Activated naive CD8-positive, alpha-beta T cell (primary cell): ENCODE measurements around the gene B4GALT3.
"Not testable (repeated sequence)": the region's sequence is repeated elsewhere in the genome, so short reads cannot be mapped to it uniquely, and the experiment has no call there.

Source experiments
- H3K27ac Mint-ChIP-seq: one replicate; pipeline ENCODE4 v1.8.0; 2021; ENCODE audit warnings: mixed read lengths
- H3K27me3 Mint-ChIP-seq: one replicate; pipeline ENCODE4 v1.8.0; 2021; ENCODE audit warnings: mixed read lengths
- H3K36me3 Mint-ChIP-seq: one replicate; pipeline ENCODE4 v1.8.0; 2021; ENCODE audit warnings: mixed read lengths
- H3K4me1 Mint-ChIP-seq: one replicate; pipeline ENCODE4 v1.8.0; 2021; ENCODE audit warnings: low read depth, mixed read lengths
- H3K4me3 Mint-ChIP-seq: one replicate; pipeline ENCODE4 v1.8.0; 2021; ENCODE audit warnings: mild to moderate bottlenecking, mixed read lengths
- H3K9me3 Mint-ChIP-seq: one replicate; pipeline ENCODE4 v1.8.0; 2021; ENCODE audit warnings: low read depth, mixed read lengths

Gene B4GALT3

DNA sequence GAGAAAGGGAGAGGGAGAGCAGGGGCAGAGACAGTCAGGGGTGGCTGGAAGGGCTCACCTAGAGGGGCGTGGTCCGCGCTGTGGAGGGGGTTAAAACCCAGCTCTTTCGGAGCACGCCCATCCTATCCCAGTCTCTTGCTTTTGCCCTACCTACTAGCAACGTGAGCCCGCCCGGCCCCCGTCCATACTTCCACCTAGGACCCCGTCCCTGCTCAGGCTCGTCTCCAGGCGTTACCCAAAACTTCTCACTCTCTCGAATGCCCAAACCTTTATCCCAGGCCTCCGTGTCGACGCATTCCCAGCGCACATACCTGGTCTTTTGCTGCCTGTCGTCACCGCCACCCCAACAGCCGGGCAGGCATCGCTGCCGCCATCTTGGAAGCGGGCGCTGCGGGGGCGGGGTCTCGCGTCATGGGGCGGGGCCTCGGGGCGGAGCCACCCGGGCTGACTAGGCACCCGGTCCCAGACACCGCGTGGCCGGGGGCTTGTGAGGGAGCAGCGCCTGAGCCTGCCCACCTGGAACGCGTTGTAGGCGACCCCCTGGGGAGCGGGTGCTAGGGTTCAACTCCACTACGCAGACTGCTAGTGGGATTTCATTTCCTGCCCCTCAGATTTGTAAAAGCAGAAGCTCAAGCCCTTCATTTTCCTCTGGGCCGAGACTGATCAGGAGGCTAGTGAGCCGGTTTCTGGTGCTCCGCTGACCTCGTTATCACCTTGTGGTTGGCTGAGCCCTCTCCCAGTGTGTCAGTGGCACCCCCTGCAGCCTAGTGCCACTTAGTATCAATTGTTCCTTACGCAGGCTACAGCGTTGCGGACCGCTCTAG lies at the start of gene B4GALT3:
B4GALT3 (minus strand) TSS at position 396 of the 824 bp plus-strand sequence. CDS start 1,447 bp downstream, outside the sequence.
- Mint-ChIP-seq H3K27me3 (no peaks in the 10 kb centered on the region), H3K4me3 (peak within 1 kb of the TSS; percentile 99), H3K27ac (peak within 1 kb of the TSS; percentile 100), H3K4me1 (peaks cover 70% of the 10 kb centered on the region), H3K36me3 (peaks cover 5% of the 10 kb centered on the region), H3K9me3 (no peaks in the 10 kb centered on the region)

DNA sequence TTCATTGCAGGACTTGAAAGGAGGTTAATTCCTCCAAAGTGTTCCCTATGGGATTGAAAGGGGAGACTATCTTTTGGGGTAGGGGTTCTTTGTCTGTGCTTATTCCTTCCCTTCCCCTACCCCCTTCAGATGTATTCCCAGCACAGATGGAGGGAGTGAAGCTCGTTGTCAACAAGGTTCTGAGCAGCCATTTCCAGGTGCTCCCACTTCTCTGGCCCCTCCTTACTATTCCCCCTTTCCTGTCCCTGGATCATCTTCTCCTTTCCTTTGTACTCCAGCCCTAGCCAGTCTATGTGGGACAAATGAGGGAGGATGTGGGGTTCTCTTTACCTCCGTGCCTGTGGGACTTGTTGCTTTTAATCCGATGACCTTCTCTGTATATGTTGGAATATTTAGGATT lies 49.5 kb upstream of the B4GALT3 start:
- H3K4me1 Mint-ChIP-seq, result peaks cover 39% of the 10 kb centered on the region
- H3K36me3 Mint-ChIP-seq, result peaks cover 3% of the 10 kb centered on the region
- H3K4me3 Mint-ChIP-seq, result peak overlapping the region; percentile 100
- peak overlapping the region; percentile 82 for H3K27ac Mint-ChIP-seq
- no peaks in the 10 kb centered on the region for H3K9me3 Mint-ChIP-seq
- H3K27me3 Mint-ChIP-seq, result no peaks in the 10 kb centered on the region

DNA sequence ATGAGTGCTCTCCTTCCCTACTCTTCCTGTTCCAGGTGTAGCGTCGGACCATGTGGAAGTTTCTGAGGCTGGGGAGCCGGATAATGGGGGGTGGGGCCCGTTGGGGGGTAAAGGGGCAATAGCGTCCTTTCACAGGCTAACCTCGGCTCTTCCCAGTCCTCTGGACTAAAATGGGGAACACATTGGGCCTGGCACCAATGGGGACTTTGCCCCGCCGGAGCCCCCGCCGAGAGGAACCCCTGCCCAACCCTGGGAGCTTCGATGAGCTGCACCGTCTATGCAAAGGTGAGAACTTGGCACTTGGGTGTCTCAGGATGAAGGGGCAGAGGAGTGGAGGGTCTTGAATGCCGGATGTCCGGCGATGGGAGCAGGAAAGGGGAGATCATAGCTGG lies 49.0 kb upstream of the B4GALT3 start:
- Mint-ChIP-seq H3K36me3 (peaks cover 3% of the 10 kb centered on the region), H3K4me1 (peaks cover 41% of the 10 kb centered on the region), H3K27me3 (no peaks in the 10 kb centered on the region), H3K9me3 (no peaks in the 10 kb centered on the region), H3K4me3 (peak overlapping the region; percentile 100), H3K27ac (peak overlapping the region; percentile 100)

DNA sequence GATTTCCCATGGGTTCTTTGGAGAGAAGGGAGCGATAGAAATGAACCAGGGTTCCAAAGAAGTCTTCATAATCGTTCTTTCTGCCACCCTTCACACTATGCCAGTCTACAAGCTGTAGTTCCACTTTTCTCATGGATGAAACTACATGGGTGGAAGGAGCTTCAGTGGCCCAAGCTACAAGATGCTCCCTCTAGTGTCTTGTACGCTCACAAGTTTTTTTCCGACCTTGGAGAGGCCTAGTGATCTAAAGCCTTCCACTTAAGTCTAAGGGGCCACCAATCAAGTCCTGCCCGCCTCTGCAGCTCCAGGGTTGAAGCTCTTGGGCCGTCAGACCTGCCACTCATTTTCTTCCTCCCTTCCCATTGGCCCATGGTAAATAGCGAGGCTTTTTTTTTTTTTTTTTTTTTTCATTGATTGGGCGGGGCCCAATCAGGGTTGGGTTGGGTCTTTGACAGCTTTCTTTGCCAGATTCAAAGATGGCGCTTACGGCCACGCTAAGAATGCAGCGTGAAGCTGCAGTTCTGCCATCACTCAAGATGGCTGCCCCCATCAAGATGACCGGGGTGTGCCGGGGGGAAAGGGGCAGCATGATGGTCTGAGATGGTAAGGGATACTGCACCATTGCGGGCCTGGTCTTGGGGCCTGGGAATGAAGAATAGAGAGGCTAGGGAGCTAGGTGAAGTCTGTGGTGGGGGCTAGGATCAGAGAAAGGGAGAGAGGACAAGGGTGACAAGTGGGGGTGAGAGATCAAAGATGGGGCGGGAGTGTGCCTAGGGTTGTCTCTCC lies 48.4 kb upstream of the B4GALT3 start, which contains the start of gene TOMM40L:
TOMM40L (plus strand) TSS at position 527 of the 786 bp plus-strand sequence. CDS start 430 bp downstream, outside the sequence.
- H3K4me1 Mint-ChIP-seq, result peaks cover 43% of the 10 kb centered on the region
- H3K36me3 Mint-ChIP-seq, result peaks cover 3% of the 10 kb centered on the region
- H3K27me3 Mint-ChIP-seq, result no peaks in the 10 kb centered on the region
- H3K9me3 Mint-ChIP-seq, result no peaks in the 10 kb centered on the region
- H3K27ac Mint-ChIP-seq, result peak within 1 kb of the TSS; percentile 100
- H3K4me3 Mint-ChIP-seq, result peak within 1 kb of the TSS; percentile 100

DNA sequence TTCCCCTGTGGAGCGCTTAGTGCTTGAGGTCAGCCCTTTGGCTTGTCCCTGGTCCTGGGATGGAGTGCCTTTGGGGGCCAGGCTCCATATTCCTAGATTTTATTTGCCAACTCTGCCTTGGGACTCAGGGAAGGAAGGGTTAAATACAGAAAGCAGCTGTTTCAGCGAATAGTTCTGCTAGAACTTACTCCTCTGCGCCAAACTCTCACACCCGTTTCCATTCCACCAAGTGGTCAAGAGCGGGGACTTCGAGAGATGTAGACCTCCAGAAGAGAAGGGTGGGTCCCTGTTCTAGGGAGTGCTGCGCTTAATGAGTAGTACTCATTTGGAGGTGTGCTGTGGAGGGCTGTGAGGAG lies 47.8 kb upstream of the B4GALT3 start:
- Mint-ChIP-seq H3K4me3 (no peak overlapping the region), H3K9me3 (no peaks in the 10 kb centered on the region), H3K27me3 (no peaks in the 10 kb centered on the region), H3K36me3 (peaks cover 3% of the 10 kb centered on the region), H3K27ac (peak overlapping the region; percentile 100), H3K4me1 (peaks cover 47% of the 10 kb centered on the region)

DNA sequence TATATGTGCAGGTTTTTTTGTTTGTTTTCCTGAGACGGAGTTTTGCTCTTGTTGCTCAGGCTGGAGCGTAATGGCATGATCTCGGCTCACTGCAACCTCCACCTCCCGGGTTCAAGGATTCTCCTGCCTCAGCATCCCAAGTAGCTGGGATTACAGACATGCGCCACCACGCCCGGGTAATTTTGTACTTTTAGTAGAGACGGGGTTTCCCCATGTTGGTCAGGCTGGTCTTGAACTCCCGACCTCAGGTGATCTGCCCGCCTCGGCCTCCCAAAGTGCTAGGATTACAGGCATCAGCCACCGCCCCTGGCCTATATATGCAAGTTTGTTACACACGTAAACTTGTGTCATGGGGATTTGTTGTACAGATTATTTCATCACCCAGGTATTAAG lies 47.4 kb upstream of the B4GALT3 start:
- not testable (repeated sequence) for H3K4me3 Mint-ChIP-seq, H3K27me3 Mint-ChIP-seq, H3K36me3 Mint-ChIP-seq, H3K9me3 Mint-ChIP-seq
- Mint-ChIP-seq H3K4me1 (peaks cover 51% of the 10 kb centered on the region), H3K27ac (peak overlapping the region; percentile 22)

DNA sequence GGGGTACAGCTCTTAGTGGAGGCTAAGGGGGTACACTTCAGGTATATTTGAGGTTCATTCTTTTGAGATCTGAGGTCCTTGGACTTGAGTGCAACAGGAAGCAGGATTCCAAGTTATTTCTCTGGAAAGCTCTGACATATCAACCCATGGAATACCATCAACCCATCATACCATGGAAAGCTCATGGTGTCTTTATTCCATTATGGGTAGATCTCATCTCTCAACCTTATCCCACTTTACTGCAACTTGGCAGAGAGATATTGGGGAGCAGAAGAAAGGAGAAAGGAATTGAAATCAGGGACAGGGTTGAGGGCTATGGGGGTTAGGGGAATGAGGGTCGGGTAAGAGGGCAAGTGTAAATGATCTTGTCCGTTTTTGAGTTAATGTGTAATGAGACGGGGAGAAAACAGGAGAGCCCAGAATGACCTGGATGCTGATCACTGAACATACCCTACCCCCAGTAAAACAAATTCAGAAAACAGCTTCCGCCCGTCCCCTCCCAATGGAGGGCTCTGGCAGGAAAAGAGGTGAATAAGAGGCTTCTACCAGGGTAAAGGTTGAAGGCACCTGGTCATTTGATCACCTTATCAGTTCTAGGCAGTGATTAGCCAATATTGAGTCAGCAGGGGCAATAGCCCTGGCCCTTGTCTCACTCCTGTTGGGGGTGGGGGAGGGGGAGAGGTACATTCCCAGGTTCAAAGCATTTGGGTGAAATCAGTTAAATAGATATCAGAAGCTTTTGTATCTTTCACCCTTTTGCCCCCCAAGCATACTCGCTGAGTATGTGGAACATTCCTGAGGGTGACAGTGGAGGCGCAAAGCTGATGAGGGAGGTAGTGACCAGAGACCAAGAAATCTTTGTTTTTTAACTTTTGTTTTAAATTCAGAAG lies 46.7 kb upstream of the B4GALT3 start:
- Mint-ChIP-seq H3K4me1 (peaks cover 58% of the 10 kb centered on the region), H3K27ac (peak overlapping the region; percentile 22), H3K27me3 (no peaks in the 10 kb centered on the region), H3K4me3 (no peak overlapping the region), H3K9me3 (no peaks in the 10 kb centered on the region), H3K36me3 (peaks cover 3% of the 10 kb centered on the region)

DNA sequence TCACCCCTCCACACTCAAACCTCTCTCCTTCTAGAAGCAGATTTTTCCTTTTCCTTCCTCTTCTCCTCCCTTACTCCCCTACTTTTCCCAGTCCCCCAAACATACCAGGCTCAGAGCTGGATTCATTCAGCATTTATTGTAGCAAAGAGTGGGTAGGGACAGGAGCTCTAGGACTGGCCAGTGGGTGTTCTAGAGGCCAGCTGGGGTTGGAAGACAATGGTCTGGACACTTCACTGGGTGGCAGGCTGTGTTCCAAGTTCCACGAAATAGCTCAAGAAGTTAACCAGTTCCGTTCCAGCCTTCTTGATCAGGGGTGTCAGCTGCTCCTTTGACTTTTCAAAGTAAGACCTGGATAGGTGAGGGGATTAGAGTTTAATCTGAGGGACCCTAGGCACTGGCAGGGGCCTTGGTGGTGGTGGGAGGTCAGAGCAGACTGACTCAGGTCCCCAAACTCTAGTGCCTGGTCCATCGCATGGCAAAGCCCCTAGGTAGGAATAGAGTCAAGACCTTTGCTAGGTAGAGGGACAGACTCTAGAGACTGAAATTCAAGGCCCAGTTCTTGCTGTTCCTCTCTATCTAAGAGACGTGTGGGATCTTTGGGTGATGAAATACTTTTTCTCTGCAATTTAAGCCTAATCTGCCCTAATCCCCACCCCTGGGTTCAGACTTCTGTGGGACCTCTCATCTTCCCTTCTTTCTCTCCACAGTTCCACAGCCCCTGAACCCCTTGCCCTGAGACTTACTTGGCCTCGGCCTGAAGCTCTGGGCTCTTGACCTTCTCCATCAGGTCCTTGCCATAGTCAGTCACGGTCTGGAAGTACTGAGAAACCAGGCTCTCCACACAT lies 45.1 kb upstream of the B4GALT3 start:
- Mint-ChIP-seq H3K27me3 (no peaks in the 10 kb centered on the region), H3K4me1 (peaks cover 68% of the 10 kb centered on the region), H3K9me3 (no peaks in the 10 kb centered on the region), H3K27ac (peak overlapping the region; percentile 78), H3K36me3 (no peaks in the 10 kb centered on the region), H3K4me3 (no peak overlapping the region)

DNA sequence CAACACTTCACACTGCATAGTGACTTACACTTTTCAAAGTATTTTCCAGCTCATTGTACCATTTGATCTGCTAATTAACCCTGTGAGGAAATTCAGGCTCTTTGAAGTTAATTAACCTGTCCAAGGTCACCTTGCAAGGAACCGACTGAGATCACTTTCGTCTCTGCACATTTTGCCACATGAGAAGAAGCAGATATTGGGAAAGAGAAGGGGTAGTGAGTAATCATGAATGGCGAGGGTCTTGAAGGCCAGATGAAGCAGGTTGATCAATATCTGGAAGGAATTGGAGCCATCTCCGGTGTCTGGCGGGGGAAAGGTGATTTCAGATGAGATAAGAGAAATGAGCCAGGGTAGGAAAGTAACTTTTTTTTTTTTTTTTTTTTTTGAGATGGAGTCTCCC lies 42.7 kb upstream of the B4GALT3 start:
- Mint-ChIP-seq H3K27me3 (no peaks in the 10 kb centered on the region), H3K36me3 (no peaks in the 10 kb centered on the region), H3K4me3 (peak overlapping the region; percentile 4), H3K27ac (peak overlapping the region; percentile 85), H3K4me1 (peaks cover 65% of the 10 kb centered on the region), H3K9me3 (no peaks in the 10 kb centered on the region)

DNA sequence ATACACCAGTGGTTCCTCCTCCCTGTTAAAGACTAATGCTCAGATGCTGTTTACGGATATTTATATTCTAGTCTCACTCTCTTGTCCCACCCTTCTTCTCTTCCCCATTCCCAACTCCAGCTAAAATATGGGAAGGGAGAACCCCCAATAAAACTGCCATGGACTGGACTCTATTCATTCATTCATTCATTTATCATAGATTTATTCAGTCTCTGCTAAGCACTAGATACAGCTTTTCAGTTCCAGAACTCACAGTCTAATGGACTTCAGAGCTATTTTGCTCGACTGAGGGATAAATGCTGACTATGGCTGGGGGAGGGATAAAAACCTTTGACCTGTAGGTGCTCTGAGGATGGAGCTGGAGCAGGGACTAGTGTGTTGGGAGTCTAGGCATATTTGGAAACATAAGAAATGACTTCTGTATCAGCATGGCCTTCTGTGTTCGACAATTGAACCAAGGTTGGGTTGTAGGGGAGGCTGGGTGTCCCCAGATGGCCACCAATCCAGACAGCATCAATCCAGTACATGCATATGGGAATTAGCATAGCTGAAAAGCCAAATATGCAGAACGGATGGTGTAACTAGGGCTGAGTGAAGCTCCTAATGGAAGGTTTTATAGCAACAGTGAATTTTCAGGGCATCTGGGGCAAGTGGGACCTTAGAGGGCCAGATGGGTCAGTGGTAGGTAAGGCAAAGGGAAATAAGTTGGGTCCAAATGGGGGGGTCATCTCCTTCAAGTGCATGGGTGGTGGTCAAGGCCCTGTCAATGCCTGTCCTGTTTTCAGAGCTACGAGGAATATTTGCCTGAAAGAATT lies 42.0 kb upstream of the B4GALT3 start:
- H3K27me3 Mint-ChIP-seq, result no peaks in the 10 kb centered on the region
- peak overlapping the region; percentile 13 for H3K4me3 Mint-ChIP-seq
- peaks cover 67% of the 10 kb centered on the region for H3K4me1 Mint-ChIP-seq
- peaks cover 2% of the 10 kb centered on the region for H3K36me3 Mint-ChIP-seq
- H3K9me3 Mint-ChIP-seq, result no peaks in the 10 kb centered on the region
- peak overlapping the region; percentile 90 for H3K27ac Mint-ChIP-seq

DNA sequence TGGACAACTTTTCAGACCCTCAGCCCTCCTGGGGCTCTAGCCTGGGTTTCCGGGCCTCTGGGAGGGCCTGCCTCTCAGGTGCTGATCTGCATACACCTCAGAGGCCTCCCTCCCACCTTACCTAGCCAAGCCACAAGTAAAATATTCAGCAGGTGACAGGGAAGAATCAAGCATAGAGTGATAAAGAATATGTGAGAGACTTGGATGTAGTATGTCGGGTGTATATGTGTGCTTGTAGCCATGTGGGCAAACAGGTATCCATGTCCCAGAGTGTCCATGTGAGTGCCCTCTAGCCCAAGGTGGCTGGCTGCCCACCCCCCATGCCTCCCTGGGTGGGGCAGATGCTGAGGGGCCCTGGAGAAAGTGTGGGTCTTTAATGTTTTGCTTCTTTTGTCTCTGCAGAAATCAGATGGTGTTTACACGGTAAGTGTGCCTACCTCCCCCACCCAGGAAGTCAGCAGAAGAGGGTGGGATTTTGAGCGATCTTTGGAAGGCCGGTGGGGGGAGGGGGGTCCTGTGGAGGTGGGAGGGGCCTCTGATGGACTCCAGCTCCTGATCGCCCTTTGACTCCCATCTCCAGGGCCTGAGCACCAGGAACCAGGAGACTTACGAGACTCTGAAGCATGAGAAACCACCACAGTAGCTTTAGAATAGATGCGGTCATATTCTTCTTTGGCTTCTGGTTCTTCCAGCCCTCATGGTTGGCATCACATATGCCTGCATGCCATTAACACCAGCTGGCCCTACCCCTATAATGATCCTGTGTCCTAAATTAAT lies 41.2 kb upstream of the B4GALT3 start:
- Mint-ChIP-seq H3K9me3 (no peaks in the 10 kb centered on the region), H3K4me3 (peak overlapping the region; percentile 48), H3K27ac (peak overlapping the region; percentile 90), H3K4me1 (peaks cover 63% of the 10 kb centered on the region), H3K27me3 (no peaks in the 10 kb centered on the region), H3K36me3 (peaks cover 5% of the 10 kb centered on the region)

DNA sequence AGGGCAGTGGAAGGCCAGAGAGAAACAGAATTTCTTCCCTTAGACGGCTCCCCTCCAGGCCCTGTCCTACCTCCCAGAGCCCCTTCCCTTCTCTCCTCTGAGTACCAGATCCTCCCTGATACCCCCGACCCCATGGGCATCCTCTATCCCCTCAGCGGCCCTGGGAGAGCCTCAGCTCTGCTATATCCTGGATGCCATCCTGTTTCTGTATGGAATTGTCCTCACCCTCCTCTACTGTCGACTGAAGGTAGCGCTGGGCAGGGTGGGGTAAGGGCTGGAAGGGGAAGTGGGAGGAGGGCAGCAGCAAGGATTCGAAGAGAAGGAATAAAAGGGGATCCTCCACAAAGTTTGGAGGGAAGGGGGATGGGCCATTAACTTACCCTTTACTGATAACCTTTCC lies 40.5 kb upstream of the B4GALT3 start:
- H3K4me3 Mint-ChIP-seq, result no peak overlapping the region
- peak overlapping the region; percentile 90 for H3K27ac Mint-ChIP-seq
- H3K4me1 Mint-ChIP-seq, result peaks cover 62% of the 10 kb centered on the region
- peaks cover 8% of the 10 kb centered on the region for H3K36me3 Mint-ChIP-seq
- no peaks in the 10 kb centered on the region for H3K27me3 Mint-ChIP-seq
- no peaks in the 10 kb centered on the region for H3K9me3 Mint-ChIP-seq
